ENCODE measurements around the gene SSRP1. TPM values are rescaled to one million over a fixed set of nuclear protein-coding genes. Genes with fewer than 3 reads are reported as not detected.

The SSRP1 gene
- total and polyA plus RNA-seq, 2 of the 4 experiments (the other 2 are of a cell fraction) = 106 to 146 TPM

DNA sequence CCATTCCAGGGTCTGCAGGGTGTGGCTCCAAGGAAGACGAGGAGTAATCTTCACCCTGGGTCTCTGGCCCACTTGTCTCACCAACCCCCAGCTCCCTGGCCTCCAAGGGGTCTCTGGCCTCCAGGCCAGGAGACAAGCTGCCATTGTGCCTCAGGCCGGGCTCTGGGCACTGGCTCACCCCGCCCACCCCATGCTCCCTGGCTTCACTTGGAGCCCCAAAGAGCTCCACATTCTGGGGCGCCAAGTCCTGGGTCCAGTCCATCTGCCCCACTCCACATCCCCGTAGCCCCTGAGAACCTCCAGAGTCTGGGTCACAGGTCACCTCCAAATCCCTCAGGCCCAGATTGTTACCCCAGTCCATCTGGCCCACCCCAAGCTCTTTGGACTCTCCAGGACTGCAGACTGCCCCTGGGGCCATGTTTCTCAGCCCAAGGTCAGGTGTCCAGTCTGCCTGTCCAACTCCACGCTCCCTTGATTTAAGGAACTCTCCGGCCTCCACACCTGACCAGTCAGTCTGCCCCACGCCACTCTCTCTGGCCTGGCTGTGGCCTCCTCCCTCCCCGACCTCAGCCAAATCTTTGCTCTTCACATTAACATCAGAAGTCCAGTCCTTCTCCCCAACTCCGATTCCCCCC is 27.1 kb downstream of the SSRP1 start:
- Histone ChIP-seq H3K4me1 (ENCODE audit: control insufficient read depth, insufficient read depth, low read length) (peaks cover 52% of the 10 kb centered on the region), H3K27me3 (ENCODE audit: control insufficient read depth, insufficient read depth, low read length) (no peaks in the 10 kb centered on the region), H3K9ac (ENCODE audit: low read depth, low read length) (no peak overlapping the region), H3K4ac (ENCODE audit: low read depth, low read length) (no peak overlapping the region), H3K9me1 (ENCODE audit: insufficient read depth, low read length) (peaks cover 59% of the 10 kb centered on the region), H4K20me1 (ENCODE audit: insufficient read depth, low read length) (peaks cover 62% of the 10 kb centered on the region), H4K8ac (ENCODE audit: low read depth in 2 of 2, low read length in 2 of 2) (no peak overlapping the region), H3K9me3 (ENCODE audit: control insufficient read depth, insufficient read depth, low read length) (no peaks in the 10 kb centered on the region), H3K4me2 (ENCODE audit: low read depth, low read length) (no peak overlapping the region), H3K79me1 (ENCODE audit: low read depth in 1 of 2, low read length in 2 of 2) (peaks cover 36 to 80% of the 10 kb centered on the region in 2 experiments), H2AFZ (replicated peaks; ENCODE audit: low read length, poor library complexity) (no peak overlapping the region), H2BK5ac (ENCODE audit: low read depth, low read length, poor library complexity, severe bottlenecking) (no peak overlapping the region), H2BK20ac (ENCODE audit: low read depth, low read length) (no peak overlapping the region), H4K91ac (ENCODE audit: insufficient read depth, low read depth, low read length) (no peak overlapping the region), H4K5ac (ENCODE audit: low read depth, low read length) (no peak overlapping the region), H2BK120ac (ENCODE audit: low read depth, low read length) (no peak overlapping the region), H2AK5ac (ENCODE audit: low read depth, low read length) (no peak overlapping the region), H3K18ac (ENCODE audit: low read depth, low read length) (no peak overlapping the region), H3K14ac (replicated peaks; ENCODE audit: low read depth, low read length) (no peak overlapping the region), H3K36me3 (ENCODE audit: control insufficient read depth, insufficient read depth, low read length) (peaks cover 59% of the 10 kb centered on the region), H2BK15ac (ENCODE audit: low read depth, low read length) (no peak overlapping the region), H2AK9ac (replicated peaks; ENCODE audit: low read depth, low read length, poor library complexity) (peak overlapping the region; percentile 0), H3K23ac (ENCODE audit: low read depth, low read length) (no peak overlapping the region), H3K4me3 (ENCODE audit: insufficient read depth, low read depth, low read length) (no peak overlapping the region), H3K56ac (ENCODE audit: extremely low read depth, insufficient read depth, low read length) (no peak overlapping the region), H3K27ac (ENCODE audit: insufficient read depth, low read length) (no peak overlapping the region)
- ATAC-seq (ENCODE audit: low read depth) (no peak), DNase-seq (no peak)
- no peak for TF ChIP-seq SMC3 (IDR thresholded peaks at IDR 0.05; ENCODE audit: low read depth, low read length)
- TF ChIP-seq, protein P1, sequence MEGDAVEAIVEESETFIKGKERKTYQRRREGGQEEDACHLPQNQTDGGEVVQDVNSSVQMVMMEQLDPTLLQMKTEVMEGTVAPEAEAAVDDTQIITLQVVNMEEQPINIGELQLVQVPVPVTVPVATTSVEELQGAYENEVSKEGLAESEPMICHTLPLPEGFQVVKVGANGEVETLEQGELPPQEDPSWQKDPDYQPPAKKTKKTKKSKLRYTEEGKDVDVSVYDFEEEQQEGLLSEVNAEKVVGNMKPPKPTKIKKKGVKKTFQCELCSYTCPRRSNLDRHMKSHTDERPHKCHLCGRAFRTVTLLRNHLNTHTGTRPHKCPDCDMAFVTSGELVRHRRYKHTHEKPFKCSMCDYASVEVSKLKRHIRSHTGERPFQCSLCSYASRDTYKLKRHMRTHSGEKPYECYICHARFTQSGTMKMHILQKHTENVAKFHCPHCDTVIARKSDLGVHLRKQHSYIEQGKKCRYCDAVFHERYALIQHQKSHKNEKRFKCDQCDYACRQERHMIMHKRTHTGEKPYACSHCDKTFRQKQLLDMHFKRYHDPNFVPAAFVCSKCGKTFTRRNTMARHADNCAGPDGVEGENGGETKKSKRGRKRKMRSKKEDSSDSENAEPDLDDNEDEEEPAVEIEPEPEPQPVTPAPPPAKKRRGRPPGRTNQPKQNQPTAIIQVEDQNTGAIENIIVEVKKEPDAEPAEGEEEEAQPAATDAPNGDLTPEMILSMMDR (conservative IDR thresholded peaks at IDR 0.05; ENCODE audit: low read depth, low read length) = no peak
- TF ChIP-seq CHD1 (IDR thresholded peaks at IDR 0.05; ENCODE audit: low read depth, low read length) = no peak
- no peak for TF ChIP-seq POLR2A (IDR thresholded peaks at IDR 0.05; ENCODE audit: low read depth, low read length)
- no peak for TF ChIP-seq RCOR1 (IDR thresholded peaks at IDR 0.05; ENCODE audit: insufficient replicate concordance, low read length)
- no peak for TF ChIP-seq MAFK (IDR thresholded peaks at IDR 0.05; ENCODE audit: low read depth, low read length)
- no peak for TF ChIP-seq BHLHE40 (IDR thresholded peaks at IDR 0.05; ENCODE audit: low read depth, low read length)
- no peak for TF ChIP-seq RFX5 (IDR thresholded peaks at IDR 0.05; ENCODE audit: low read depth, low read length)
- TF ChIP-seq NFE2L2 (IDR thresholded peaks at IDR 0.05; ENCODE audit: low read depth, low read length) = no peak
- TF ChIP-seq, protein P2, sequence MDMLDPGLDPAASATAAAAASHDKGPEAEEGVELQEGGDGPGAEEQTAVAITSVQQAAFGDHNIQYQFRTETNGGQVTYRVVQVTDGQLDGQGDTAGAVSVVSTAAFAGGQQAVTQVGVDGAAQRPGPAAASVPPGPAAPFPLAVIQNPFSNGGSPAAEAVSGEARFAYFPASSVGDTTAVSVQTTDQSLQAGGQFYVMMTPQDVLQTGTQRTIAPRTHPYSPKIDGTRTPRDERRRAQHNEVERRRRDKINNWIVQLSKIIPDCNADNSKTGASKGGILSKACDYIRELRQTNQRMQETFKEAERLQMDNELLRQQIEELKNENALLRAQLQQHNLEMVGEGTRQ (IDR thresholded peaks at IDR 0.05; ENCODE audit: low read depth, low read length) = no peak
- no peak for TF ChIP-seq FOS (IDR thresholded peaks at IDR 0.05; ENCODE audit: low read depth, low read length)
- TF ChIP-seq MAZ (IDR thresholded peaks at IDR 0.05; ENCODE audit: borderline replicate concordance, low read depth, low read length) = no peak
- no peak for TF ChIP-seq CEBPB (IDR thresholded peaks at IDR 0.05; ENCODE audit: low read depth, low read length)
- TF ChIP-seq, protein P3, sequence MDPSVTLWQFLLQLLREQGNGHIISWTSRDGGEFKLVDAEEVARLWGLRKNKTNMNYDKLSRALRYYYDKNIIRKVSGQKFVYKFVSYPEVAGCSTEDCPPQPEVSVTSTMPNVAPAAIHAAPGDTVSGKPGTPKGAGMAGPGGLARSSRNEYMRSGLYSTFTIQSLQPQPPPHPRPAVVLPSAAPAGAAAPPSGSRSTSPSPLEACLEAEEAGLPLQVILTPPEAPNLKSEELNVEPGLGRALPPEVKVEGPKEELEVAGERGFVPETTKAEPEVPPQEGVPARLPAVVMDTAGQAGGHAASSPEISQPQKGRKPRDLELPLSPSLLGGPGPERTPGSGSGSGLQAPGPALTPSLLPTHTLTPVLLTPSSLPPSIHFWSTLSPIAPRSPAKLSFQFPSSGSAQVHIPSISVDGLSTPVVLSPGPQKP (IDR thresholded peaks at IDR 0.05; ENCODE audit: borderline replicate concordance, low read depth, low read length) = no peak
- no peak for TF ChIP-seq RAD21 (IDR thresholded peaks at IDR 0.05; ENCODE audit: low read length)
- no peak for TF ChIP-seq MXI1 (IDR thresholded peaks at IDR 0.05; ENCODE audit: borderline replicate concordance, low read depth, low read length)
- in situ Hi-C loops (cut with MboI; ENCODE audit: low sequenced_read_pairs) = no loop called here
- no TSS peak for BruUV-seq (replicated peaks)
- WGBS, 2 experiments (ENCODE audit: extremely low coverage in 2 of 2, insufficient read length in 1 of 2) = 100% methylated on average over 2 of the region's 10 CpGs; no CpG with 5 or more reads in 1 of the 2 experiments
- ChIA-PET CTCF (interaction anchor here (1.1 kb wide), 1 partner anchor 60 kb away, joined by 3 read pairs; no protein-coding TSS in a partner anchor), POLR2A (ENCODE audit: unreplicated experiment) (no interaction called here)
- intact Hi-C loops (cut with micrococcal nuclease) = no loop called here
- dilution Hi-C loops (cut with HindIII; ENCODE audit: low sequenced_read_pairs, unreplicated experiment) = no loop called here
